Gastrocnemius medialis (tissue), 4 donors: ENCODE data around the gene RFWD3.

Source experiments
- POLR2A ChIP-seq, 2 donors: fragments of 450-650 bp; IDR thresholded peaks; one replicate each; pipeline ENCODE4 v1.6.1; 2017; ENCODE audit warnings: antibody characterized with exemption in 2 of 2, mild to moderate bottlenecking in 2 of 2, moderate library complexity in 2 of 2
- TF ChIP-seq, protein P1 (sequence below), 5 experiments: fragments of 450-650 bp in 3 of 5; fragments of 200-600 bp in 2 of 5; sonication (generic) in 2 of 5; IDR thresholded peaks in 4 of 5; conservative IDR thresholded peaks in 1 of 5; 1 replicate in 4 of 5; 2 replicates in 1 of 5; pipeline ENCODE4 v1.5.1; 2016 to 2019; ENCODE audit warnings: antibody characterized with exemption in 5 of 5, mild to moderate bottlenecking in 3 of 5, moderate library complexity in 3 of 5

DNA sequence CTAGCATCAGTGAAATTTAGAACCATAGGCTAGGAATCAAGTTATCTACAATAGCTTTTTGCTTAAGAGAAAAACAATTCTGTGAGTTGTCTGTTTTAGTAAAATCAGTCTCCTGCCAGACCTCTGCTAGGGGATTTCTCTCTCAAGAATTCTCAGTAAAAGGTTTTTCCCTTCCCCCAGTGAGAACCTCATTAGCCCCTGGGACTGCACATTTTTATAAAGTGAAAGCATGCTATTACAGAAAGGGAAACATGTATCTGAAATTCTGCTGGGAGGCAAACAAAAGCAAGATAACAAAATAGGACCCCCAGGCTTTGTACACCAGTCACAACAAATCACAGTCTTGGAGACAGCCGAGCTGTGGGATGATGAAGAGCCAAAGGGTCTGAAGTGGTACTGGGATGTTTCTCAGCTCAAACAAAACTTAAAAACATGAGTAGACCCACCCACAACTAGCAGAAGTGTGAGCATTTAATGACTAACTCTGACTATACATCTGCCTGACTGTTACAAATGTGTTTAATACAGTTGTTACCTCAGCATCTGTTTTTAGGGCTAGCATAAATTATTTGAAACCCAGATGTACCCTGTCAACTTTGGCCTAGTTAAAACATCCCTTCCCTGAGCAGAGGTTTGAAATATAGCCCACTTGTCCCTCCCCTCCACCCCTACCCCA lies 39.8 kb downstream of the RFWD3 start:
- TF ChIP-seq POLR2A (IDR thresholded peaks at IDR 0.05): no peak
- TF ChIP-seq, protein P1, sequence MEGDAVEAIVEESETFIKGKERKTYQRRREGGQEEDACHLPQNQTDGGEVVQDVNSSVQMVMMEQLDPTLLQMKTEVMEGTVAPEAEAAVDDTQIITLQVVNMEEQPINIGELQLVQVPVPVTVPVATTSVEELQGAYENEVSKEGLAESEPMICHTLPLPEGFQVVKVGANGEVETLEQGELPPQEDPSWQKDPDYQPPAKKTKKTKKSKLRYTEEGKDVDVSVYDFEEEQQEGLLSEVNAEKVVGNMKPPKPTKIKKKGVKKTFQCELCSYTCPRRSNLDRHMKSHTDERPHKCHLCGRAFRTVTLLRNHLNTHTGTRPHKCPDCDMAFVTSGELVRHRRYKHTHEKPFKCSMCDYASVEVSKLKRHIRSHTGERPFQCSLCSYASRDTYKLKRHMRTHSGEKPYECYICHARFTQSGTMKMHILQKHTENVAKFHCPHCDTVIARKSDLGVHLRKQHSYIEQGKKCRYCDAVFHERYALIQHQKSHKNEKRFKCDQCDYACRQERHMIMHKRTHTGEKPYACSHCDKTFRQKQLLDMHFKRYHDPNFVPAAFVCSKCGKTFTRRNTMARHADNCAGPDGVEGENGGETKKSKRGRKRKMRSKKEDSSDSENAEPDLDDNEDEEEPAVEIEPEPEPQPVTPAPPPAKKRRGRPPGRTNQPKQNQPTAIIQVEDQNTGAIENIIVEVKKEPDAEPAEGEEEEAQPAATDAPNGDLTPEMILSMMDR (IDR thresholded peaks at IDR 0.05 in 4 of 5, conservative IDR thresholded peaks at IDR 0.05 in 1 of 5): no peak
